ENCODE data around the gene TNNI2.

DNA sequence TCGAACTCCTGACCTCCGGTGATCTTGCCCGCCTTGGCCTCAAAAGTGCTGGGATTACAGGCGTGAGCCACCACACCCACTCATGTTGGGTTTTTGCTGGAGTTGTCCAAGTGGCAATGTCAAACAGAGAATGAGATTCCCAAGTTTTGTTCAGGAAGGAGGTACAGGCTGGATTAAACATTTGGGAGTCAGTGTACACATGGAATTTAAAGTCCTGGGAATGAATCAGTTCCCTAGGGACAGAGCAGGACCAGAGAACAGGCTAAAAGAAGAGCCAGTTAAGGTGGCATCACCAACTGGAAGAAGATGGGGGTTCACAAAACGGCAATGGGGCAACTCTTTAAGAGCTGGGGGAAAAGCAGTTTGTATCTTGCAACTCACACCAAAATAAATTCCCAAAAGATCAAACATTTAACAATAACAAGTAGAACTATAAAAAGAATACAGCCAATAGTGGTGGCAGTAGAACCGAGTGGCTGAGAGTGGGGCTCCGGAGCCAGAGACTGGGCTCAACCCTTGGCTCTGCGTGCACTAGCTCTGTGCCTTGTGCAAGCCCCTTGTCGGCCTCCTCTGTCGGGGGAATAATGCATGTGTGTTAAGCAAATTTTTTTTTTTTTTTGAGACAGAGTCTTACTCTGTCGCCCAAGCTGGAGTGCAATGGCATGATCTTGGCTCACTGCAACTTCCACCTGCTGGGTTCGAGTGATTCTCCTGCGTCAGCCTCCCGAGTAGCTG is 41.2 kb upstream of the TNNI2 start:
- TF ChIP-seq, protein P1, sequence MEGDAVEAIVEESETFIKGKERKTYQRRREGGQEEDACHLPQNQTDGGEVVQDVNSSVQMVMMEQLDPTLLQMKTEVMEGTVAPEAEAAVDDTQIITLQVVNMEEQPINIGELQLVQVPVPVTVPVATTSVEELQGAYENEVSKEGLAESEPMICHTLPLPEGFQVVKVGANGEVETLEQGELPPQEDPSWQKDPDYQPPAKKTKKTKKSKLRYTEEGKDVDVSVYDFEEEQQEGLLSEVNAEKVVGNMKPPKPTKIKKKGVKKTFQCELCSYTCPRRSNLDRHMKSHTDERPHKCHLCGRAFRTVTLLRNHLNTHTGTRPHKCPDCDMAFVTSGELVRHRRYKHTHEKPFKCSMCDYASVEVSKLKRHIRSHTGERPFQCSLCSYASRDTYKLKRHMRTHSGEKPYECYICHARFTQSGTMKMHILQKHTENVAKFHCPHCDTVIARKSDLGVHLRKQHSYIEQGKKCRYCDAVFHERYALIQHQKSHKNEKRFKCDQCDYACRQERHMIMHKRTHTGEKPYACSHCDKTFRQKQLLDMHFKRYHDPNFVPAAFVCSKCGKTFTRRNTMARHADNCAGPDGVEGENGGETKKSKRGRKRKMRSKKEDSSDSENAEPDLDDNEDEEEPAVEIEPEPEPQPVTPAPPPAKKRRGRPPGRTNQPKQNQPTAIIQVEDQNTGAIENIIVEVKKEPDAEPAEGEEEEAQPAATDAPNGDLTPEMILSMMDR (IDR thresholded peaks at IDR 0.05), result no peak
- TF ChIP-seq POLR2A (IDR thresholded peaks at IDR 0.05) (no peak), EP300 (IDR thresholded peaks at IDR 0.05) (no peak)
